ENCODE measurements around the gene SORCS1. TPM values are rescaled to one million over a fixed set of nuclear protein-coding genes. Genes with fewer than 3 reads are reported as not detected.

Gene SORCS1
- total and polyA plus RNA-seq, 2 experiments from 2014 or later, result 2.9 to 8.9 TPM

- no peak overlapping the region for H3K27ac Mint-ChIP-seq
- ATAC-seq (no peak; the same call in 2 of the 3 replicates), DNase-seq (ENCODE audit: low spot score) (no peak)
- H3K4me1 Mint-ChIP-seq, result peaks cover 14% of the 10 kb centered on the region
- Histone ChIP-seq H3K79me2 (replicated peaks; ENCODE audit: insufficient read depth) (no peaks in the 10 kb centered on the region), H3K36me3 (ENCODE audit: insufficient read depth) (no peaks in the 10 kb centered on the region), H2AFZ (no peak overlapping the region), H3K4me1 (ENCODE audit: insufficient read depth) (peaks cover 6% of the 10 kb centered on the region; the same call in 1 of the 2 replicates), H3K9me2 (ENCODE audit: insufficient read depth) (no peaks in the 10 kb centered on the region), H3K27me3 (ENCODE audit: insufficient read depth) (no peaks in the 10 kb centered on the region), H3F3A (replicated peaks; ENCODE audit: low read depth) (no peaks in the 10 kb centered on the region), H4K20me1 (replicated peaks; ENCODE audit: insufficient read depth) (no peaks in the 10 kb centered on the region), H3K4me3 (no peak overlapping the region), H3K27ac (ENCODE audit: low read depth) (no peak overlapping the region), H3K4me2 (no peak overlapping the region)
- no peak for TF ChIP-seq EZH2phosphoT487 (IDR thresholded peaks at IDR 0.05; ENCODE audit: unreplicated experiment)
- TF ChIP-seq NANOG (IDR thresholded peaks at IDR 0.05; ENCODE audit: borderline replicate concordance), result no peak
- TF ChIP-seq, protein P1, sequence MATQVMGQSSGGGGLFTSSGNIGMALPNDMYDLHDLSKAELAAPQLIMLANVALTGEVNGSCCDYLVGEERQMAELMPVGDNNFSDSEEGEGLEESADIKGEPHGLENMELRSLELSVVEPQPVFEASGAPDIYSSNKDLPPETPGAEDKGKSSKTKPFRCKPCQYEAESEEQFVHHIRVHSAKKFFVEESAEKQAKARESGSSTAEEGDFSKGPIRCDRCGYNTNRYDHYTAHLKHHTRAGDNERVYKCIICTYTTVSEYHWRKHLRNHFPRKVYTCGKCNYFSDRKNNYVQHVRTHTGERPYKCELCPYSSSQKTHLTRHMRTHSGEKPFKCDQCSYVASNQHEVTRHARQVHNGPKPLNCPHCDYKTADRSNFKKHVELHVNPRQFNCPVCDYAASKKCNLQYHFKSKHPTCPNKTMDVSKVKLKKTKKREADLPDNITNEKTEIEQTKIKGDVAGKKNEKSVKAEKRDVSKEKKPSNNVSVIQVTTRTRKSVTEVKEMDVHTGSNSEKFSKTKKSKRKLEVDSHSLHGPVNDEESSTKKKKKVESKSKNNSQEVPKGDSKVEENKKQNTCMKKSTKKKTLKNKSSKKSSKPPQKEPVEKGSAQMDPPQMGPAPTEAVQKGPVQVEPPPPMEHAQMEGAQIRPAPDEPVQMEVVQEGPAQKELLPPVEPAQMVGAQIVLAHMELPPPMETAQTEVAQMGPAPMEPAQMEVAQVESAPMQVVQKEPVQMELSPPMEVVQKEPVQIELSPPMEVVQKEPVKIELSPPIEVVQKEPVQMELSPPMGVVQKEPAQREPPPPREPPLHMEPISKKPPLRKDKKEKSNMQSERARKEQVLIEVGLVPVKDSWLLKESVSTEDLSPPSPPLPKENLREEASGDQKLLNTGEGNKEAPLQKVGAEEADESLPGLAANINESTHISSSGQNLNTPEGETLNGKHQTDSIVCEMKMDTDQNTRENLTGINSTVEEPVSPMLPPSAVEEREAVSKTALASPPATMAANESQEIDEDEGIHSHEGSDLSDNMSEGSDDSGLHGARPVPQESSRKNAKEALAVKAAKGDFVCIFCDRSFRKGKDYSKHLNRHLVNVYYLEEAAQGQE (IDR thresholded peaks at IDR 0.05; ENCODE audit: unreplicated experiment), result no peak
- no peak for TF ChIP-seq CTCF (conservative IDR thresholded peaks at IDR 0.05; ENCODE audit: low read depth in 2 of 2)
- no peak for TF ChIP-seq ZNF331 (CRISPR knock-in tag; IDR thresholded peaks at IDR 0.05; ENCODE audit: low read depth)
- TF ChIP-seq ZNF462 (CRISPR knock-in tag; IDR thresholded peaks at IDR 0.05), result no peak
- no peak for TF ChIP-seq CREB1 (CRISPR knock-in tag; IDR thresholded peaks at IDR 0.05; ENCODE audit: low read depth)
- TF ChIP-seq ZNF114 (CRISPR knock-in tag; IDR thresholded peaks at IDR 0.05), result no peak
- no peak for TF ChIP-seq JUNB (IDR thresholded peaks at IDR 0.05; ENCODE audit: unreplicated experiment)
- TF ChIP-seq ETS1 (IDR thresholded peaks at IDR 0.05), result no peak
- no peak for TF ChIP-seq STAT1 (IDR thresholded peaks at IDR 0.05; ENCODE audit: unreplicated experiment)
- H3K4me3 Mint-ChIP-seq, result no peak overlapping the region
- H3K27me3 Mint-ChIP-seq (ENCODE audit: insufficient read depth, low read depth, poor library complexity), result no peaks in the 10 kb centered on the region
- H3K9me3 Mint-ChIP-seq, result no peaks in the 10 kb centered on the region
- H3K36me3 Mint-ChIP-seq (ENCODE audit: low read depth), result no peaks in the 10 kb centered on the region
Measured at GRCh38 chr10:106751091-106751490, 413.4 kb downstream of the SORCS1 start.

Data from GM23338 (cell line).